Globus pallidus (tissue), 1 donor: ENCODE measurements around the gene RILPL1.
A peak's percentile ranks its signal among the peaks of the same experiment; 100 is the strongest.
"Not testable (repeated sequence)": the region's sequence is repeated elsewhere in the genome, so short reads cannot be mapped to it uniquely, and the experiment has no call there.

ENCODE experiments used
- DNase-seq: peaks from one replicate; pipeline ENCODE4 v3.0.0-alpha.2; 2015; ENCODE audit warnings: low spot score

The RILPL1 gene

GRCh38 chr12:123468786-123469185 lies 64.7 kb downstream of the RILPL1 start:
- DNase-seq, result no peak

DNA sequence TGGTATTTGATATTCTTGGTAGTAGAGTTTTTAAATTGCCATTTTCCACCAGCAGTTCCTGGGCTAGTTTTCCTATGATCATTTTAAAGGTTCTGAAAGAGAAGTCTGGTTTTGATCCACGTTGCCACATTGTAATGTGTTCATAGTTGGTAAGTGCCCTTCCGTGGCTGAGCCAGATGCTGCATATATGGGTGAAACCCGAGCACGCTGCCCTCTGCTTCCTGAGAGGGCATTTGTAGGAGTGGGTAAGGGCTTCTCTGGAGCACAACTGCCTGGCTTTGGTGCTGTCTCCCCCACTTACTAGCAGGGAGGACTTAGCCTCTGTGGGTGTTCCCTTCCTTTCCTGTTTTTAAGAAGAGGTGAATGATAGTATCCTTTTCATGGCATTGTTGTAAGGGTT lies 68.4 kb downstream of the RILPL1 start:
- no peak for DNase-seq

DNA sequence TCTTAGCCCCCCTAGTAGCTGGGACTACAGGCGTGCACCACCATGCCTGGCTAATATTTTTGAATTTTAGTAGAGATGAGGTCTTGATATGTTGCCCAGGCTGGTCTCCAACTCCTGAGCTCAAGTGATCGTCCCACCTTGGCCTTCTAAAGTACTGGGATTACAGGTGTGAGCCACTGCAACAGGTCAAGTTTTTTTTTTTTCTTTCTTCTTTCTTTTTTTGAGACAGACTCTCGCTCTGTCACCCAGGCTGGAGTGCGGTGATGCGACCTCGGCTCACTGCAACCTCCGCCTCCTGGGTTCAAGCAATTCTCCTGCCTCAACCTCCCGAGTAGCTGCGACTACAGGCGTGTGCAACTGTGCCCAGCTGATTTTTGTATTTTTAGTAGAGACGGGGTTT lies 70.3 kb downstream of the RILPL1 start:
- DNase-seq, result not testable (repeated sequence)

GRCh38 chr12:123457980-123458779 lies 75.3 kb downstream of the RILPL1 start, which contains the start of gene SNRNP35:
Gene SNRNP35, plus strand, starts transcription at chr12:123458139. Its CDS starts 7,402 bp downstream, at chr12:123465541.
- DNase-seq, result peak; percentile 85

- no peak for DNase-seq
These were observed 80.4 kb downstream of the RILPL1 start for GRCh38 chr12:123453165-123453564.

DNA sequence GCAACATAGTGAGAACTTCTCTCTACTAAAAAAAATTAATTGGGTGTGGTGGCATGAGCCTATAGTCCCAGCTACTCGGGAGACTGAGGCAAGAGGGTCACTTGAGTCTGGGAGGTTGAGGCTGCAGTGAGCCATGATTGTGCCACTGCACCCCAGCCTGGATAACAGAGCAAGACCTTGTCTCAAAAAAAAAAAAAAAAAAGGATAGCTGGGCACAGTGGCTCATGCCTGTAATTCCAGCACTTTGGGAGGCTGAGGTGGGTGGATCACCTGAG lies 81.3 kb downstream of the RILPL1 start:
- DNase-seq, result not testable (repeated sequence)

DNA sequence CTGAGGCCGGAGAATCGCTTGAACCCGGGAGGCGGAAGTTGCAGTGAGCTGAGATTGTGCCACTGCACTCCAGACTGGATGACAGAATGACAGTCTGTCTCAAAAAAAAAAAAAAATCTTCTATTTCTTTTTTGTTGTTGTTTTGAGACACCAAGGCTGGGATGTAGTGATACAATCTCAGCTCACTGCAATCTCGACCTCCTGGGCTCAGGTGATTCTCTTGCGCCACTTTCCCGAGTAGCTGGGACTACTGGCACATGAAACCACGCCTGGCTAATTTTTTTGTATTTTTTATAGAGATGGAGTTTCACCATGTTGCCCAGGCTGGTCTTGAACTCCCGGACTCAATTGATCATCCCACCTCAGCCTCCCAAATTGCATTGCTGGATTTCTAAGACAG lies 82.9 kb downstream of the RILPL1 start:
- no peak for DNase-seq

DNA sequence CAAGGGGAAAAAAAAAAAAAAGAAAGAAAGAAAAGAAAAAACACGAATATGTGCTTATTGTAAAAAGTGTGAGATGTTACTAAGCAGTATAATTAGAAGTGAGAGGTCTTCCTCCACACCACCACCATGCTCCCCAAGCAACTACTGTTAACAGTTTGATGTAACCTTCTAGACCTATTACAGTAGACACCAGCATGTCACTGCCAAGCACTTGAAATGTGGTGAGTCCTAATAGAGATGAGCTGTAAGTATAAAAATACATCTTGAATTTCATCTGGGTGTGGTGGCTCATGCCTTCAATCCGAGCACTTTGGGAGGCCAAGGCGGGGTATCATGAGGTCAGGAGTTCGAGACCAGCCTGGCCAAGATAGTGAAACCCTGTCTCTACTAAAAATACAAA lies 83.7 kb downstream of the RILPL1 start:
- no peak for DNase-seq

DNA sequence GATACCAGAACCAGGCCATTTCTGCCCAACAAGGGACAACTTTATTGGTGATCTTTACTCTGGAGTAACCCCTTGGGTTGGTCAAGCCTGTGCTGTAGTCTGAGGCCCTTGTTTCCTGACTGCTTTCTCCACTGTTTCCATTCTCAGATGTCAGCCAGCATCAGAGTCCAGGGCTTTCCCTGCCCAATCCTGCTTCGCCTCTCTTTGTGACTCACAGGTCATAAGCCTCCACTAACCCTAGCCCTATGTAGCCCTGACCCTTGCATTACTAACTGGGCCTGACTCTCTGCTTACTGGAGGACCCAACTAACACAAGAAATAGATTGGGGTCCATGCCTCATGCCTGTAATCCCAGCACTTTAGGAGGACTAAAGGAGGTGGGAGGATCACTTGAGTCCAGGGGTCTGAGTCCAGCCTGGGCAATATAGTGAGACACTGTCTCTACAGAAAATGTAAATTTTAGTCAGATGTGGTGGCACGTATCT lies 84.2 kb downstream of the RILPL1 start:
- DNase-seq, result no peak

DNA sequence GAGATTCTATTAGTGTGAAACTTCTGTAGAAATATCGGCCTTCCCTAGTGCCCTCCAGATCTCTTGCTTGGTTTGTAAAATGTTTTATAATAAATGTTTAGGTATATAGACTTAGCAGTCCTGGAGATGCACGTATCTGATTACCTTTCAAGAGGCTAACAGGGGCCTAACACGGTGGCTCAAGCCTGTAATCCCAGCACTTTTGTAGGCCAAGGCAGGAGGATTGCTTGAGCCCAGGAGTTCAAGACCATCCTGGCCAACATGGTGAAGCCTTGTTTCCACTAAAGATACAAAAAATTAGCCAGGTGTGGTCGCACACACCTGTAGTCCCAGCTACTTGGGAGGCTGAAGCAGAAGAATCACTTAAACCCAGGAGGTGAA lies 87.2 kb downstream of the RILPL1 start:
- DNase-seq, result no peak

- DNase-seq, result no peak
These were observed 87.9 kb downstream of the RILPL1 start for GRCh38 chr12:123445388-123446332.

DNA sequence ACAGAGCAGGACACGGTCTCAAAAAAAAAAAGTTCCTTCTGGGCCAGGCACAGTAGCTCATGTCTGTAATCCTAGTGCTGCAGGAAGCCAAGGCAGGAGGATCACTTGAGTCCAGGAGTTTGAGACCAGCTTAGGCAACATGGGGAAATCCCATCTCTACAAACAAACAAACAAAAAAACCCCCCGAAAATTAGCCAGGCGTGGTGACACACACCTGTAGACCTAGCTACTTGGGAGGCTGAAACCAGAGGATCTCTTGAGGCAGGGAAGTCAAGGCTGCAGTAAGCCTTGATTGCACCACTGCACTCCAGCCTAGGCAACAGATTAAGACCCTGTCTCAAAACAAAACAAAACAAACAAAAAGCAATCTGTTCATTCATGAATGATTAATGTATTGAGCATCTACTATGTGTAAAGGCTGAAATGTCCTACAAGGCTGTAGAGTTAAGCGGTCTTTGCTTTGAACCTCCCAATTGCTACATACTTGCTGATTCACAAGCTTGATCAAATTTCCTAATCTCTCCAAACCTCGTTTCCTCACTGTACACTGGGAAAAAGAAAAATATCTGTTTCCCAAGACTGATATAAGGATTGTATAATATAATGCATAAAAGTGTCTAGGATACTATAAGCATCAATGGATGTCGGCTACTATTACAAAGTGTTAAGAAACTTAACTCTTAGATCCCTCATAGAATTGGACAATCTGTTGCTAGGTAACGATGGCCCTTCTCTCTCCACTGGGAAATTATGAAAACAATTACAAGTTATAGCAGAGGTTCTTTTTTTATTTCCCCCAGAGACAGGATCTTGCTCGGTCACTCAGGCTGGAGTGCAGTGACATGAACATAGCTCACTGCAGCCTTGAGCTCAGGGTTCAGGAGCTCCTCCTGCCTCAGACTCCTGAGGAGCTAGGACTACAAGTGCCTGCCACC lies 89.2 kb downstream of the RILPL1 start:
- DNase-seq, result no peak

GRCh38 chr12:123442774-123443173 lies 90.7 kb downstream of the RILPL1 start:
- DNase-seq, result no peak

DNA sequence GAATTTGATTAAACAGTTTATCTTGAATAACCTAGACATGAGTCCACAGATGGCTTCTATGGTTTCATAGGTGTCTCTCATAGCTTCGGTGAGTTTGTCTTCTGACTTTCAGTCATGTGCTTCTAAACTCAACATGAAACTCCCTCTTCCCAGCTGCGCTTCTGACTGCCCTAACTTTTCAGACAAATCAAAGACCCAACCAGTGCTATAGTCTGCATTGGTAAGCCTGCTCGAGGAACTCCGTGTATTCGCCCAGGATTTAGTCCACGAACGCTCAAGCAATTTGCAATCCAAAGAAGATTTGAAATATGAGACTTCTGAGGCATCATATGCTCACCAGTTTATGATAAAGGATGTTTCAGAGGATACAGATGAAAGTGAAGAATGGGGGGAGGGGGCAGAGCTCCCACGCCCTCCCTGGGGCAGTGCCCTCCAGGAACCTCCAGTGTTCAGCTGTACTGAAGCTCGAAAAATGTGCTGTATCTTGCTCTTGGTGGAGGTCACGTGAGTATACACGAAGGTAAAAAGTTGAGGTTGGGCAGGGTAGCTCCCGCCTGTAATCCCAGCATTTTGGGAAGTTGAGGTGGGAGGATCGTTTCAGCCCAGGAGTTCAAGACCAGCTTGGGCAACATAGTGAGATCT lies 91.9 kb downstream of the RILPL1 start:
- DNase-seq, result no peak

- peak; percentile 71 for DNase-seq
These were observed 97.2 kb downstream of the RILPL1 start, which contains the start of gene RILPL2 for GRCh38 chr12:123436017-123436964. Gene RILPL2, minus strand, starts transcription at chr12:123436684. Its CDS starts 264 bp downstream, at chr12:123436420.

DNA sequence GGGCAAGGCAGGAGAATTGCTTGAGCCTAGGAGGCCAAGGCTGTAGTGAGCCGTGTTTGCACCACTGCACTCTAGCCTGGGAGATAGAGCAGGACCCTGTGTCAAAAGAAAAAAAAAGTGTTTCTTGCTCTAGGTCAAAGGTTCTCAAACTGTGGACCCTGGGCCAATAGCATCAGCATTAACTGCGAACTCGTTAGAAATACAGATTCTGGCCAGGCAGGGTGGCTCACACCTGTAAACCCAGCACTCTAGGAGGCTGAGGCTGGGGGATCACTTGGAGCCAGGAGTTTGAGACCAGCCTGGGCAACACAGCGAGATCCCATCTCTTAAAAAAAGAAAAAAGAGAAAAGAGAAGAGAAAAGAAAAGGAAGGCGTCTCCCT lies 97.9 kb downstream of the RILPL1 start:
- no peak for DNase-seq

DNA sequence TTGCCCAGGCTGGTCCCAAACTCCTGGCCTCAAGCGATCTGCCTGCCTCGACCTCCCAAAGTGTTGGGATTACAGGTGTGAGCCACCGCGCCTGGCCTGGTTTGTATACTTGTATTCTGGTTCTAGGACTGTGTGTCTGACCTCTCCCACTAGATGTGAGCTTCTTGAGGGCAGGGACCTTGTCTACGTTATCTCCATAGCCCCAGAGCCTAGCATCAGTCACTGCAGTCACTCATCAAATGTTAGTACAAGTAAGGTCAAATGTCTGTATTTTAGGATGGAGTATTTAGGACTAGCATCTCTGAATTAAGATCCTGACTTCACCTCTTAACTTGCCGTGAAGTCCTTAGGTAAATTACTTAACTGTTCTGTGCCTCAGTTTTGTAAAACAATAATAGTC lies 99.9 kb downstream of the RILPL1 start:
- DNase-seq, result no peak

- not testable (repeated sequence) for DNase-seq
These were observed 101.3 kb downstream of the RILPL1 start for GRCh38 chr12:123431951-123432817.

DNA sequence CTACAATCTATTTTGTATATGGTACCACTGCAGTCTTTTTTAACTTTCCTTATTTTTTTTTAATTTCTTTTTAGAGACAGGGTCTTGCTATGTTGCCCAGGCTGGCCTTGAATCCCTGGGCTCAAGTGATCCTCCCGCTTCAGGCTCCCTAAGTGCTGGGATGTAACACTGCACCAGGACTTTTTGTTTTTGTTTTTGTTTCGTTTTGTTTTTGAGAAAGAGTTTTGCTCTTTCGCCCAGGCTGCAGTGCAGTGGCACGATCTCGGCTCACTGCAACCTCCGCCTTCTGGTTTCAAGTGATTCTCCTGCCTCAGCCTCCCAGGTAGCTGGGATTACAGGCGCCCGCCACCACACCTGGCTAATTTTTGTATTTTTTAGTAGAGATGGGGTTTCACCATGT lies 104.4 kb downstream of the RILPL1 start:
- DNase-seq, result not testable (repeated sequence)
